SK-N-SH treated with all-trans-retinoic acid at 6 μM for 48 hours (cell line): ENCODE results near the gene USP48.

Experiments
- ATAC-seq: fragments of 200-7000 bp; cut with Tn5 transposase; 3 replicates; pipeline ENCODE4 v1.9.1; 2020; ENCODE audit warnings: mild to moderate bottlenecking, moderate library complexity
- BACH2 ChIP-seq: fragments of 250-450 bp; sonication (Bioruptor Pico); IDR thresholded peaks from 2 replicates; pipeline ENCODE4 v1.9.0; 2021; ENCODE audit warnings: mild to moderate bottlenecking, borderline replicate concordance
- CREB5 ChIP-seq: fragments of 250-450 bp; sonication (Bioruptor Pico); IDR thresholded peaks from 2 replicates; pipeline ENCODE4 v1.5.1; 2020; ENCODE audit warnings: low read depth, mild to moderate bottlenecking, moderate library complexity
- CSDC2 ChIP-seq: fragments of 250-450 bp; sonication (Bioruptor Pico); IDR thresholded peaks from 2 replicates; pipeline ENCODE4 v1.5.0; 2020; ENCODE audit warnings: mild to moderate bottlenecking, moderate library complexity
- ESRRG ChIP-seq: fragments of 250-450 bp; sonication (Bioruptor Pico); IDR thresholded peaks from 2 replicates; pipeline ENCODE4 v1.6.1; 2021; ENCODE audit warnings: mild to moderate bottlenecking
- GLIS3 ChIP-seq: fragments of 250-450 bp; sonication (Bioruptor Pico); IDR thresholded peaks from 2 replicates; pipeline ENCODE4 v1.5.0; 2020; ENCODE audit warnings: mild to moderate bottlenecking, moderate library complexity
- ISL1 ChIP-seq: fragments of 250-450 bp; sonication (Bioruptor Pico); IDR thresholded peaks from 2 replicates; pipeline ENCODE4 v2.1.2; 2022; ENCODE audit warnings: mild to moderate bottlenecking, moderate library complexity
- OSR1 ChIP-seq: fragments of 250-450 bp; sonication (Bioruptor Pico); IDR thresholded peaks from 2 replicates; pipeline ENCODE4 v1.8.0; 2022; ENCODE audit warnings: moderate library complexity, mild to moderate bottlenecking, inconsistent platforms
- PATZ1 ChIP-seq: fragments of 250-450 bp; sonication (Bioruptor Pico); IDR thresholded peaks from 2 replicates; pipeline ENCODE4 v1.8.0; 2020; ENCODE audit warnings: mild to moderate bottlenecking, moderate library complexity, borderline replicate concordance
- PPARA ChIP-seq: fragments of 250-450 bp; sonication (Bioruptor Pico); IDR thresholded peaks from 2 replicates; pipeline ENCODE4 v1.5.0; 2020; ENCODE audit warnings: mild to moderate bottlenecking, borderline replicate concordance
- RARB ChIP-seq: fragments of 250-450 bp; sonication (Bioruptor Pico); IDR thresholded peaks from 2 replicates; pipeline ENCODE4 v1.8.0; 2021; ENCODE audit warnings: mild to moderate bottlenecking, moderate library complexity
- SNAI2 ChIP-seq: fragments of 250-450 bp; sonication (Bioruptor Pico); IDR thresholded peaks from 2 replicates; pipeline ENCODE4 v1.5.0; 2020; ENCODE audit warnings: mild to moderate bottlenecking, moderate library complexity
- TCF4 ChIP-seq: fragments of 250-450 bp; sonication (Bioruptor Pico); IDR thresholded peaks from 2 replicates; pipeline ENCODE4 v1.8.0; 2021; ENCODE audit warnings: mild to moderate bottlenecking, moderate library complexity, borderline replicate concordance
- TOX ChIP-seq: fragments of 250-450 bp; sonication (Bioruptor Pico); IDR thresholded peaks from 2 replicates; pipeline ENCODE4 v1.8.0; 2021; ENCODE audit warnings: mild to moderate bottlenecking, moderate library complexity, borderline replicate concordance
- TSHZ2 ChIP-seq: fragments of 250-450 bp; sonication (Bioruptor Pico); IDR thresholded peaks from 2 replicates; pipeline ENCODE4 v1.5.0; 2020; ENCODE audit warnings: mild to moderate bottlenecking, moderate library complexity
- ZC3H10 ChIP-seq: fragments of 250-450 bp; sonication (Bioruptor Pico); IDR thresholded peaks from 2 replicates; pipeline ENCODE4 v1.5.1; 2021; ENCODE audit warnings: mild to moderate bottlenecking, moderate library complexity
- ZFP3 ChIP-seq: fragments of 250-450 bp; sonication (Bioruptor Pico); IDR thresholded peaks from 2 replicates; pipeline ENCODE4 v1.5.0; 2020; ENCODE audit warnings: mild to moderate bottlenecking, moderate library complexity
- ZFP30 ChIP-seq: fragments of 450-650 bp; formaldehyde crosslinking; IDR thresholded peaks from 2 replicates; pipeline ENCODE4 v1.5.0; 2022; ENCODE audit warnings: mild to moderate bottlenecking, moderate library complexity
- ZNF565 ChIP-seq: fragments of 450-650 bp; formaldehyde crosslinking; conservative IDR thresholded peaks from 2 replicates; pipeline ENCODE4 v1.5.0; 2020; ENCODE audit warnings: low read depth, mild to moderate bottlenecking, moderate library complexity
- ZNF70 ChIP-seq: fragments of 450-650 bp; formaldehyde crosslinking; IDR thresholded peaks from 2 replicates; pipeline ENCODE4 v1.5.0; 2020; ENCODE audit warnings: mild to moderate bottlenecking, moderate library complexity
- ZNF8 ChIP-seq: fragments of 450-650 bp; formaldehyde crosslinking; IDR thresholded peaks from 2 replicates; pipeline ENCODE4 v1.5.0; 2020; ENCODE audit warnings: mild to moderate bottlenecking, moderate library complexity
- TF ChIP-seq, protein P1 (sequence below): fragments of 250-450 bp; sonication (Bioruptor Pico); IDR thresholded peaks from 2 replicates; pipeline ENCODE4 v1.8.0; 2021; ENCODE audit warnings: low read depth, mild to moderate bottlenecking, moderate library complexity, borderline replicate concordance

The USP48 gene

DNA sequence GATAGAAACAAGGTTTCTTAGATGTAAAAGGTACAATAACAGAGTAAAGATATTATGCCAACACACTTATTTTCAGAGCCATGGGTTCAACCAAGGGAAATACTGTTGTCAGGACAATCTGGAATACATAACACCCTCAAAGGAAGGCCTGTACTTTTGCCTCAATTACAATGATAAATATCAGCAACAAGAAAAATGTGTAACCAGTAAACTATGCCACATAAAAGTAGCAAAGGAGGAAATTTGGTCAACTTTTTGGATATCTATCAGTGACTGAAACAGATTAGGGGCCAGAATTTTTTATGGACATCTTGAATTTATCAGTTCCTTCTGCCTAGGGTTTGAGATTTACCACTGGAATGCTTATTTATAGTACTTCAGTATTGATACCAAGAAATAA lies 89.2 kb downstream of the USP48 start:
- TF ChIP-seq ZFP3, result no peak
- no peak for TF ChIP-seq ESRRG (CRISPR knock-in tag)
- no peak for TF ChIP-seq ZNF8
- TF ChIP-seq ZNF565 (CRISPR knock-in tag), result no peak
- no peak for TF ChIP-seq TSHZ2 (CRISPR knock-in tag)
- no peak for TF ChIP-seq ZFP30 (CRISPR knock-in tag)
- no peak for TF ChIP-seq RARB (CRISPR knock-in tag)
- TF ChIP-seq, protein P1, sequence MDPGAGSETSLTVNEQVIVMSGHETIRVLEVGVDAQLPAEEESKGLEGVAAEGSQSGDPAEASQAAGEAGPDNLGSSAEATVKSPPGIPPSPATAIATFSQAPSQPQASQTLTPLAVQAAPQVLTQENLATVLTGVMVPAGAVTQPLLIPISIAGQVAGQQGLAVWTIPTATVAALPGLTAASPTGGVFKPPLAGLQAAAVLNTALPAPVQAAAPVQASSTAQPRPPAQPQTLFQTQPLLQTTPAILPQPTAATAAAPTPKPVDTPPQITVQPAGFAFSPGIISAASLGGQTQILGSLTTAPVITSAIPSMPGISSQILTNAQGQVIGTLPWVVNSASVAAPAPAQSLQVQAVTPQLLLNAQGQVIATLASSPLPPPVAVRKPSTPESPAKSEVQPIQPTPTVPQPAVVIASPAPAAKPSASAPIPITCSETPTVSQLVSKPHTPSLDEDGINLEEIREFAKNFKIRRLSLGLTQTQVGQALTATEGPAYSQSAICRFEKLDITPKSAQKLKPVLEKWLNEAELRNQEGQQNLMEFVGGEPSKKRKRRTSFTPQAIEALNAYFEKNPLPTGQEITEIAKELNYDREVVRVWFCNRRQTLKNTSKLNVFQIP (CRISPR knock-in tag), result no peak
- TF ChIP-seq CREB5 (CRISPR knock-in tag), result no peak
- TF ChIP-seq SNAI2 (CRISPR knock-in tag), result no peak
- TF ChIP-seq ZC3H10 (CRISPR knock-in tag), result no peak
- no peak for TF ChIP-seq OSR1 (CRISPR knock-in tag)
- no peak for TF ChIP-seq TCF4 (CRISPR knock-in tag)
- TF ChIP-seq, all 23 proteins: peak for 0
- no peak for ATAC-seq

DNA sequence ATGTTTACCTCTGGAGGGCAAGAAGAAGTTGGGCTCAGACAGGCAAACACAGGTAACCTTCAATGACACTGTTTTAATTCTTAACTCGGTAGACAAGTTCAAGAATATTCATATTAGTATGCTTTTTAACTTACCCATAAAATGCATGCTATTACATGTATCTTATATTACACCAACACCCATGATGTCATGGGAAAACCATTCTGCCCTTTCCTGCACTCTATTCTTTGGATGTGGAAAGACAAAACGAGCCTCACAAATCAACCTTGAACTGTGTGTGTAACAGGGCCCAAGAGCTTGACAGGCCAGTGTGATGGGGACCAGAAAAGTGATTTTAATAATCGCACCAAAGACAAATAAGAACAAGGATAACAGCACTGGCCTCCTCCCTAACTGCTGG lies 91.2 kb downstream of the USP48 start:
- ATAC-seq, result no peak
- TF ChIP-seq ZC3H10 (CRISPR knock-in tag) (no peak), GLIS3 (no peak), TOX (no peak), ZNF70 (no peak), ZFP3 (no peak), CSDC2 (no peak), ESRRG (CRISPR knock-in tag) (no peak), BACH2 (no peak), ZFP30 (CRISPR knock-in tag) (no peak), ISL1 (CRISPR knock-in tag) (no peak), ZNF8 (no peak), PPARA (no peak), SNAI2 (CRISPR knock-in tag) (no peak), TSHZ2 (CRISPR knock-in tag) (no peak), PATZ1 (CRISPR knock-in tag) (no peak), ZNF565 (CRISPR knock-in tag) (no peak), OSR1 (CRISPR knock-in tag) (no peak), RARB (CRISPR knock-in tag) (no peak)
- TF ChIP-seq, protein P1 (CRISPR knock-in tag), result no peak
